Immature natural killer cell (primary cell): ENCODE results near the gene WDCP. TPM values are rescaled to one million over a fixed set of nuclear protein-coding genes. Genes with fewer than 3 reads are reported as not detected.

ENCODE experiments used
- polyA plus RNA-seq, 3 donors: library from polyadenylated mRNA; unstranded; fragments of 300-500 nt; fragmentation: Illumina TruSeq; gene quantifications; one replicate each; pipeline ENCODE4 v1.2.3, GENCODE V29; 2021

WDCP gene
- polyA plus RNA-seq, 3 donors from 2014 or later, result 2.5 to 6.3 (median 5.0) TPM

Other genes with a start within 250 kb of the WDCP start
- gene ATAD2B, start 120.3 kb downstream of the WDCP start, polyA plus RNA-seq, result 10 to 100 TPM in 1 of 3 donors, 1 to 10 TPM in 2; 6.0 to 17.5 (median 8.4) TPM
- gene UBXN2A, start 106.9 kb downstream of the WDCP start, polyA plus RNA-seq, result 10 to 100 TPM; 11.3 to 16.2 (median 14.3) TPM
- gene MFSD2B, start 37.3 kb downstream of the WDCP start, polyA plus RNA-seq, result under 1 TPM in 1 of 3 donors, not detected in 2; 0.42 TPM
- gene FKBP1B, start 2.4 kb upstream of the WDCP start, polyA plus RNA-seq, result 1 to 10 TPM; 5.3 to 8.6 (median 7.8) TPM
- gene SF3B6, start 28.9 kb upstream of the WDCP start, polyA plus RNA-seq, result 100 to 1,000 TPM; 173 to 199 (median 182) TPM
- gene TP53I3, start 37.4 kb upstream of the WDCP start, polyA plus RNA-seq, result 1 to 10 TPM in 1 of 3 donors, under 1 TPM in 1, not detected in 1; 0.69 to 1.2 TPM
- not detected for gene PFN4, start 75.9 kb upstream of the WDCP start, polyA plus RNA-seq
- gene FAM228B, start 76.1 kb upstream of the WDCP start, polyA plus RNA-seq, result 10 to 100 TPM in 2 of 3 donors, 1 to 10 TPM in 1; 4.1 to 16.2 (median 16.1) TPM
- gene FAM228A, start 127.7 kb upstream of the WDCP start, polyA plus RNA-seq, result under 1 TPM; 0.14 to 0.41 (median 0.21) TPM